ENCODE measurements around the gene IKBKE.

Gene IKBKE

DNA sequence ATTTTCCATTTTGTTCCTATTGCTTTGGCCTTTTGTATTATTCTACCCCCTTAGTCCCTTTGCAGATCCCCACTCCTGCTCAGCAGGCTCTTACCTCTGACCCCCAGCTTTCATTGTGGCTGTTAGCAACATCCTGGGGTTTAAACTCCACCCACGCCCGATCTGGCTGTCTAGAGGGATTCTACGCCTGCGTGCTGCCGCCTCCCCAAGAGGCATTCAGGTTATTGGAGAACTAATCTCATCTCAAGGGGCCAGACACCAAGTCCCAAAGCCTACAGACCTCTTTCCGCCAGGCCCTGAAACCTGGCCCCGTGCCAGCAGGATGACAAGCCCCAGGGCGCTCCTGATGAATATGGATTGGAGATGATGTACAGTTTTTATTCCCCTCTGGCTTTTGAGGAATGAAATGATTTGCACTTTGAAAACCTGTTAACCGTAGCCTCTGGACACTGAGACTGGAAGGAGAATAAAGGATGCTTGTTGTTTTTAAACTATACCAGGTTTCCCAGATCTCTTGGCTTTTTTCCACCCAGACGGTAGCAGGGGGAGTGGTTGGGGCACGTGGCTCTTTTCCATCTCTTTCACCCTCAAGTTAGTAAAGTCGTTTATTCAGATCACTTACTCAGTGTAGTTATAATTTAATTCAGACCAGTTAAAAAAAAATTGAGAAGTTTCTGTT, 14.5 kb upstream of the IKBKE start (continued):
- TF ChIP-seq ZNF18 (tag by site-specific recombination; IDR thresholded peaks at IDR 0.05) (no peak), ZNF776 (tag by site-specific recombination; IDR thresholded peaks at IDR 0.05; ENCODE audit: borderline replicate concordance) (0 out of 2 replicates have a peak, but pooled peaks have one; percentile 53), GLIS2 (tag by site-specific recombination; IDR thresholded peaks at IDR 0.05) (no peak), ZNF350 (tag by site-specific recombination; IDR thresholded peaks at IDR 0.05) (peak; percentile 88), ZNF155 (tag by site-specific recombination; IDR thresholded peaks at IDR 0.05) (no peak), ZNF366 (tag by site-specific recombination; conservative IDR thresholded peaks at IDR 0.05) (no peak), ZNF184 (tag by site-specific recombination; IDR thresholded peaks at IDR 0.05) (peak; percentile 87; the same call in 1 of the 2 replicates), ZSCAN30 (tag by site-specific recombination; IDR thresholded peaks at IDR 0.05) (no peak), ZNF660 (tag by site-specific recombination; IDR thresholded peaks at IDR 0.05) (peak; percentile 96), KLF1 (tag by site-specific recombination; IDR thresholded peaks at IDR 0.05) (no peak), ZNF391 (tag by site-specific recombination; IDR thresholded peaks at IDR 0.05; ENCODE audit: borderline replicate concordance, low read depth) (no peak), ZBTB6 (tag by site-specific recombination; IDR thresholded peaks at IDR 0.05) (no peak), ZNF560 (tag by site-specific recombination; IDR thresholded peaks at IDR 0.05; ENCODE audit: borderline replicate concordance) (no peak), ZNF335 (tag by site-specific recombination; conservative IDR thresholded peaks at IDR 0.05) (no peak), ZNF19 (tag by site-specific recombination; IDR thresholded peaks at IDR 0.05; ENCODE audit: low read depth) (no peak), ZNF114 (tag by site-specific recombination; IDR thresholded peaks at IDR 0.05) (no peak), MZF1 (tag by site-specific recombination; IDR thresholded peaks at IDR 0.05; ENCODE audit: borderline replicate concordance) (no peak), ZNF704 (tag by site-specific recombination; IDR thresholded peaks at IDR 0.05) (no peak), ZNF223 (tag by site-specific recombination; IDR thresholded peaks at IDR 0.05) (no peak)
- TF ChIP-seq, protein P1, sequence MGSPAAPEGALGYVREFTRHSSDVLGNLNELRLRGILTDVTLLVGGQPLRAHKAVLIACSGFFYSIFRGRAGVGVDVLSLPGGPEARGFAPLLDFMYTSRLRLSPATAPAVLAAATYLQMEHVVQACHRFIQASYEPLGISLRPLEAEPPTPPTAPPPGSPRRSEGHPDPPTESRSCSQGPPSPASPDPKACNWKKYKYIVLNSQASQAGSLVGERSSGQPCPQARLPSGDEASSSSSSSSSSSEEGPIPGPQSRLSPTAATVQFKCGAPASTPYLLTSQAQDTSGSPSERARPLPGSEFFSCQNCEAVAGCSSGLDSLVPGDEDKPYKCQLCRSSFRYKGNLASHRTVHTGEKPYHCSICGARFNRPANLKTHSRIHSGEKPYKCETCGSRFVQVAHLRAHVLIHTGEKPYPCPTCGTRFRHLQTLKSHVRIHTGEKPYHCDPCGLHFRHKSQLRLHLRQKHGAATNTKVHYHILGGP (tag by site-specific recombination; IDR thresholded peaks at IDR 0.05), result peak; percentile 82
- TF ChIP-seq, protein P2, sequence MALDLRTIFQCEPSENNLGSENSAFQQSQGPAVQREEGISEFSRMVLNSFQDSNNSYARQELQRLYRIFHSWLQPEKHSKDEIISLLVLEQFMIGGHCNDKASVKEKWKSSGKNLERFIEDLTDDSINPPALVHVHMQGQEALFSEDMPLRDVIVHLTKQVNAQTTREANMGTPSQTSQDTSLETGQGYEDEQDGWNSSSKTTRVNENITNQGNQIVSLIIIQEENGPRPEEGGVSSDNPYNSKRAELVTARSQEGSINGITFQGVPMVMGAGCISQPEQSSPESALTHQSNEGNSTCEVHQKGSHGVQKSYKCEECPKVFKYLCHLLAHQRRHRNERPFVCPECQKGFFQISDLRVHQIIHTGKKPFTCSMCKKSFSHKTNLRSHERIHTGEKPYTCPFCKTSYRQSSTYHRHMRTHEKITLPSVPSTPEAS (tag by site-specific recombination; IDR thresholded peaks at IDR 0.05), result no peak
